Spleen (tissue), 11 donors: ENCODE results near the gene CCDC12. TPM values are rescaled to one million over a fixed set of nuclear protein-coding genes. Genes with fewer than 3 reads are reported as not detected.

Experiments used
- DNase-seq: peaks from one replicate; pipeline ENCODE4 v3.0.0-alpha.2; 2020
- H3K27ac ChIP-seq, 8 donors: fragments of 200-600 bp; sonication (generic) in 7 of 8; 1 replicate in 4 of 8; 2 replicates in 4 of 8; pipeline versions ENCODE4 v1.5.0 to v1.8.0; 2016 to 2021; ENCODE audit warnings: inconsistent platforms in 4 of 8, mild to moderate bottlenecking in 4 of 8, moderate library complexity in 1 of 8
- H3K27me3 ChIP-seq, 7 donors: fragments of 200-600 bp; sonication (generic) in 6 of 7; replicated peaks in 1 of 7; 1 replicate in 4 of 7; 2 replicates in 3 of 7; pipeline versions ENCODE4 v1.5.0 to v1.8.0; 2016 to 2021; ENCODE audit warnings: inconsistent platforms in 3 of 7, mild to moderate bottlenecking in 1 of 7
- H3K36me3 ChIP-seq, 6 donors: fragments of 200-600 bp; sonication (generic) in 5 of 6; 1 replicate in 4 of 6; 2 replicates in 2 of 6; pipeline versions ENCODE4 v1.5.0 to v1.8.0; 2016 to 2021; ENCODE audit warnings: inconsistent platforms in 2 of 6
- H3K4me1 ChIP-seq, 6 donors: fragments of 200-600 bp; sonication (generic) in 5 of 6; 1 replicate in 3 of 6; 2 replicates in 3 of 6; pipeline versions ENCODE4 v1.5.0 to v1.8.0; 2016 to 2021; ENCODE audit warnings: inconsistent platforms in 3 of 6
- H3K4me3 ChIP-seq, 8 donors: fragments of 200-600 bp; sonication (generic) in 7 of 8; 1 replicate in 4 of 8; 2 replicates in 4 of 8; pipeline versions ENCODE4 v1.5.0 to v1.8.0; 2016 to 2021; ENCODE audit warnings: inconsistent platforms in 4 of 8, mild to moderate bottlenecking in 4 of 8, moderate library complexity in 2 of 8
- H3K9me3 ChIP-seq, 8 donors: fragments of 200-600 bp; sonication (generic) in 7 of 8; 1 replicate in 4 of 8; 2 replicates in 4 of 8; pipeline versions ENCODE4 v1.5.0 to v1.8.0; 2016 to 2021; ENCODE audit warnings: inconsistent platforms in 4 of 8
- CTCF ChIP-seq, 11 experiments: fragments of 200-600 bp in 7 of 11; fragments of 450-650 bp in 4 of 11; sonication (generic) in 4 of 11; IDR thresholded peaks in 8 of 11; conservative IDR thresholded peaks in 3 of 11; 1 replicate in 7 of 11; 2 replicates in 4 of 11; pipeline versions ENCODE4 v1.4.0 to v1.8.0; 2016 to 2021; ENCODE audit warnings: antibody characterized with exemption in 11 of 11, inconsistent platforms in 4 of 11, mild to moderate bottlenecking in 1 of 11
- POLR2A ChIP-seq, 3 donors: fragments of 450-650 bp; IDR thresholded peaks; one replicate each; pipeline ENCODE4 v1.5.1; 2017; ENCODE audit warnings: antibody characterized with exemption in 3 of 3, mild to moderate bottlenecking in 1 of 3
- POLR2AphosphoS5 ChIP-seq, 3 donors: sonication (generic); formaldehyde crosslinking; IDR thresholded peaks; one replicate each; pipeline ENCODE4 v1.5.1; 2017; ENCODE audit warnings: antibody characterized with exemption in 3 of 3
- WGBS, 5 donors: extraction: QIAGEN DNeasy Blood & Tissue Kit in 3 of 5; methylation state at CpG; one replicate each; pipeline versions ENCODE4 v1.1.5 to v1.1.7; 2013 to 2018; 5-methylcytosine and 5-hydroxymethylcytosine counted together
- intact Hi-C: fragments of 100-400 bp; cut with DNase I; formaldehyde crosslinking; loops from one replicate; pipeline ENCODE4 v1.15.0; 2023; ENCODE audit warnings: low total_unique reads
- polyA plus RNA-seq, 3 donors: library from polyadenylated mRNA; stranded (reverse); fragments of 200-250 nt; gene quantifications; one replicate each; pipeline ENCODE4 v1.2.1, GENCODE V29; 2013
- total RNA-seq, 7 donors: library from RNA; depleted of rRNA in 3 of 7; stranded (reverse); fragments of >200 nt in 3 of 7; fragmentation: NEBNext Ultra II Directional in 4 of 7; extraction: Animal tissue kit (Norgen Biotek cat#: 25700) in 4 of 7; gene quantifications; one replicate each; pipeline versions ENCODE4 v1.1.0 to v1.2.1, GENCODE V29; 2016 to 2021
- donor health status: healthy with polysubstance abuse.
- donor health status: DM: no; HTN: no; CAD: no; lungs with moderate emphysema.
- donor health status: DM: no; HTN: no; CAD: no.
- donor health status: Bipolar disorder and iron deficiency.
- donor health status: healthy.
- donor health status: DM: no; HTN: no; CAD: no.
- donor health status: DM: yes; HTN: yes; CAD: no.

CCDC12 gene
- total and polyA plus RNA-seq, 10 donors, result 36.5 to 124 (median 55.7) TPM

GRCh38 chr3:47020311-47020710 is 43.8 kb upstream of the CCDC12 start:
- H3K4me3 ChIP-seq, result no peak overlapping the region
- no peak for TF ChIP-seq POLR2A (IDR thresholded peaks at IDR 0.05)
- TF ChIP-seq POLR2AphosphoS5 (IDR thresholded peaks at IDR 0.05), result no peak
- TF ChIP-seq CTCF (IDR thresholded peaks at IDR 0.05 in 8 of 11, conservative IDR thresholded peaks at IDR 0.05 in 3 of 11), result no peak
- no peak overlapping the region for H3K27ac ChIP-seq
- no peaks in the 10 kb centered on the region for H3K27me3 ChIP-seq
- intact Hi-C loops, result no loop called here
- H3K36me3 ChIP-seq, result peaks cover 0 to 89% (median 34%) of the 10 kb centered on the region in 6 donors
- H3K9me3 ChIP-seq, result no peaks in the 10 kb centered on the region
- H3K4me1 ChIP-seq, result peaks cover 6 to 61% (median 27%) of the 10 kb centered on the region in 6 donors
- 90 to 96% (median 93%) methylated on average over 4 of the region's 4 CpGs for WGBS, 5 donors
- no peak for DNase-seq

GRCh38 chr3:47019201-47019600 is 42.7 kb upstream of the CCDC12 start:
- 85 to 92% (median 89%) methylated on average over 1 of the region's 1 CpG for WGBS, 5 donors
- Histone ChIP-seq H3K36me3 (peaks cover 0 to 96% (median 36%) of the 10 kb centered on the region in 6 donors), H3K9me3 (no peaks in the 10 kb centered on the region), H3K27me3 (no peaks in the 10 kb centered on the region), H3K4me3 (no peak overlapping the region), H3K27ac (peak overlapping the region in 2 of 8 donors; percentile 19 to 81), H3K4me1 (peaks cover 6 to 55% (median 24%) of the 10 kb centered on the region in 6 donors)
- DNase-seq, result no peak
- intact Hi-C loops, result no loop called here
- TF ChIP-seq POLR2A (IDR thresholded peaks at IDR 0.05) (no peak), CTCF (IDR thresholded peaks at IDR 0.05 in 8 of 11, conservative IDR thresholded peaks at IDR 0.05 in 3 of 11) (no peak)

GRCh38 chr3:47018269-47018611 is 41.7 kb upstream of the CCDC12 start:
- Histone ChIP-seq H3K9me3 (no peaks in the 10 kb centered on the region), H3K4me1 (peaks cover 6 to 53% (median 24%) of the 10 kb centered on the region in 6 donors), H3K27me3 (no peaks in the 10 kb centered on the region), H3K36me3 (peaks cover 0 to 96% (median 36%) of the 10 kb centered on the region in 6 donors), H3K27ac (peak overlapping the region in 7 of 8 donors; percentile 28 to 81 (median 68)), H3K4me3 (no peak overlapping the region)
- DNase-seq, result no peak
- TF ChIP-seq CTCF (IDR thresholded peaks at IDR 0.05 in 8 of 11, conservative IDR thresholded peaks at IDR 0.05 in 3 of 11) (no peak), POLR2A (IDR thresholded peaks at IDR 0.05) (no peak), POLR2AphosphoS5 (IDR thresholded peaks at IDR 0.05) (no peak)
- intact Hi-C loops, result no loop called here

GRCh38 chr3:47017504-47018268 is 41.1 kb upstream of the CCDC12 start:
- Histone ChIP-seq H3K9me3 (no peaks in the 10 kb centered on the region), H3K27me3 (no peaks in the 10 kb centered on the region), H3K4me3 (no peak overlapping the region), H3K36me3 (peaks cover 0 to 96% (median 36%) of the 10 kb centered on the region in 6 donors), H3K27ac (peak overlapping the region; percentile 28 to 81 (median 62)), H3K4me1 (peaks cover 6 to 48% (median 23%) of the 10 kb centered on the region in 6 donors)
- intact Hi-C loops, result no loop called here
- 30 to 52% (median 44%) methylated on average over 6 of the region's 6 CpGs for WGBS, 5 donors
- no peak for DNase-seq
- TF ChIP-seq POLR2A (IDR thresholded peaks at IDR 0.05) (no peak), CTCF (IDR thresholded peaks at IDR 0.05 in 8 of 11, conservative IDR thresholded peaks at IDR 0.05 in 3 of 11) (no peak), POLR2AphosphoS5 (IDR thresholded peaks at IDR 0.05) (no peak)
